ENCODE measurements around the gene IGSF9B.

IGSF9B gene

DNA sequence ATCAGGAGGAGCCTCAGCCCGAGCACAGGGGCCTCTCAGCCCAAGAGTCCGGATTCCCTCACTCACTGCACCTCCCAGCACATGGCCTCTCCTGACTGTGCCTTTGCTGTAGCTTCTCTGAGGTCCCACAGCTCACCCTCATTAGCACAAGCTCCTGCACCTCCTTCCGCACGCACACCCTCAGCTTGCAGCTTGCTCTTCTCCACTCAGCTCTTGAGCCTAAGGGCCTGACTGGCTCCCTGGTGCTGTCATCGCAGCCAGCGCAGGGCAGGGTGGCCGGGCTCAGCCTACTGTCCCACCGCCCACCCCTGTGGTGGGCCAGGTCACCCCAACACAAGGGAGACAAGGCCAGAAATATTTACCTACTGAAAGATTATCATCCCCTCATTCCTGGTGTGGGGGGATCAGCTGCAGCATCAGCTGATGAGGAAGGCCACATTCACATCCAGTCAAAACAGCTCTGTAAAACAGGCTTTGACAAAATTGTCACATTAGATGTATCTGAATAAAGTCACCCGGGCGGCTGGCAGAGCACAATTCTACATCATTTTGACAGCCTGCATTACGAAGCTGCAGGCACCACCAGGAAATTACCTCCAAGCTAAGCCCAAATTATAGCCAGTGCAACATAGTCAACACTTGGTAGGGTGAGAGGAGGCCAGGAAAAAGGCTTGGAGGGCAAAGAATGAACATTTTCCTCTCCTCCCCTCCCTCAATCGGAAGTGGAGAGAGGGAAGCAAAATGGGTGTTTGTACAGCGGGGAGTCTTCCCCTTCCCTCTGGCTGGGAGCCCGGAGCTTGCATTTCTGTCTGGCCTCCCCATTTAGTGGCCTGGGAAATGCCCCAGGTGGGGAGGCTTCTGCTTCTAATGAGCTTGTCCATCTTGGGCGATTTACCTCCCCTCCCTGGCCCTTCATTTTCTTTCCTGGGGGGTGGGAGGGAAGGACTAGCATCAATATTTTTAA is 29.5 kb upstream of the IGSF9B start:
- no peak for DNase-seq (ENCODE audit: low read depth in 2 of 3, low spot score in 1 of 3)

DNA sequence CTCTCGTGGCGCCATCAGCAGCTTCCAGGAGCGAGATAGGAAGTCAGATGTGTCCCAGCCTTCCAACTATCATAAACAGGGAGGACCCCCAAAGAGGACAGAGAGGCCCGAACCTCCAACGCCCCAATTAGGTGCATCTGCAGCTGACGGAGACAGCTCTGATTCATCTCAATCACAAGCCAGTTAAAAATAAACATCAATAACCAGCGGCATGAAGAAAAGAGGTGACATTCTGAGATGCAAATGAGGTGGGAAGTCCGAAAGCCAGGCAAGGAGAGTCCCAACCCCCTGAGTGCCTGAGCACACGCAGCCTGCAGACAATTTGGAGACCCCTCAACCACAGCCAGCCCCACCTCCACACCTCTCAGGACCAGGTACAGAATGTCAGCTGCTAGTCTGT is 28.1 kb upstream of the IGSF9B start:
- DNase-seq (ENCODE audit: low read depth in 2 of 3, low spot score in 1 of 3): no peak

DNA sequence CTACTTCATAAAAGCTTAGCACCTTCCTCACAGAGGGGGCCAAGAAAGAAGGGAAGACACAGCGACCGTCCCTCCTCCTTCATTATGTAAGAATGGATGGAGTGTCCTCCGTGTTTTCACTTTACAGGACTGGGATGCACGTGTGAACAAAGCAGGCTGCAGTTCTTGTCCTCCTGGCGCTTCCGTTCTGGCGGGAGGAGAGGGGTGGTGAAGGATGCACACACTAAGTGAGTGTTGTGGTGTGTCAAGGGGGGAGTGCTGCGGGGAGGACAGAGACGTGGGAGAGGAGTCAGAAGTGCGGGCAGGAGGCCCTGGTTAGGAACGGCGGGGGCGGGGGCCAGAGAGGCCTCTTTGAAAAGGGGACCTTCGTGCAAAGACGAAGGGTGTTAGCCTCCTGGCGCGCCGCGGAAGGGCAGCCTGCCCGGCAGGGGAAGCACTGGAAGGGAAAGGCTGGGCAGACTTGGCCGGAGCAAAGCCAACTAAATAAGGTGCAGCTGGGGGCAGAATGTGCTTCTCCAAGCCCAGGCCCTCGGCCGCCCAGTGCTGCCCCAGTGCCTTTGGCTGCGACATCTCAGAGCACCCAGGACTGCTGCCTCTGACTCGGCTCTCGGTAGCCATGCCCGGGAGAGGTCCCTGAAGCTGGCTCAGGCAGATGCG is 27.0 kb upstream of the IGSF9B start:
- no peak for DNase-seq (ENCODE audit: low read depth in 2 of 3, low spot score in 1 of 3)

DNA sequence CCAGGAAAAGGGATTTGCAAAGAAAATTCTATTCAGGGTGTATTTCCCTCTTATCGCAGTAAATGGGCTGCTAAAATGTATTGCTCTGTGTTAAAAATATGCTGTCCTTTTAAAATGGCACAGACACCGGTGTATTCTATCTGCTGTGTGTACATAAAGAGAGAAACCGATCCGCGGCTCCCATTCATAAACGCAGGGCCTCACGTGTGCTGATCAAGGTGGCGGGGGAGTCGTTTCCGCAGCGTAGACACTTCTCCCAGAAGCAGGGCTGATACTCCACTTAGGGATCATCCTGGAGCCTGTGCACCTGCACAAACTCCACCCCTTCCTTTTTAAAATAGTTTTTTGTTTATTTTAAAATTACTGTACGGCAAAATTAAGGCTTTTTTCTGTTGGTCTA is 26.1 kb upstream of the IGSF9B start:
- no peak for DNase-seq (ENCODE audit: low read depth in 2 of 3, low spot score in 1 of 3)

DNA sequence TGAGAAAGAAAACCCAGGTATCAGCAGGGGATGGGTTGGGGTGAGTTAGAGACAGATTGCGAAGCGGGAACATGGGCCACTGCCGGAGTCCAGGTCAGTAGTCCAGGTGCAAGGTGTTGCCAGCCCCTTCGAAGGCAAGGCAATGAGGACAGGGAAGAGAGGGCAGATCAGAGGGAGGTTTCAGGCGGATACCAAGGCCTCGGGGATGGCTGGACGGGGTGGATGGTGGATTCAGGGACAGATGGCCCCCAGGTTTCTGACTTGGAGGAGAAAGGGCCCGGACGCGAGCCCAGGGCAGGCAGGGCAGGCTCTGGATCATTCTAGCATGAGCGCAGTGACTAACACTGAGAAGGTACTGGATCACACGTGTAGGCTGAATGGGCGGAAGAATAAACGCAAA is 25.4 kb upstream of the IGSF9B start:
- no peak for DNase-seq (ENCODE audit: low read depth in 2 of 3, low spot score in 1 of 3)

DNA sequence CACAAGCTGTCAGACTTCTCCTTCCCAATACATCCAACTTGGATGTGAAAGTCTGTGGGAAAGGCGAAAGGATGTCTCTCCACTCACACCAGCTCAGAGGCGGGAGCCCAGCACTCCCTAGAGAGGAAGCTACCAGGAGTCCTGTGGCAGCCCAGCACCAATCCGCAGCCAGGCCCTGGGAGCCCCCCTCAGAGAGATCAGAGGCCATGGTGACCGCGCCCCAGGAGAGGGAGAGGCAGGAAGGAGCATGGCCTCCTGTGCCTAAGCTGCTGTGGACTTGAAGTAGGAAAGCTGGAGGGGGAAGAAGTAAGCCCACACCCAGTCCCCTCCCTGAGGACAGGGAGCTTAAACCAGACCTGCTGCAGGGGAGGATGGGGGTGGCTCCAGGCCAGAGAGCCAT is 24.4 kb upstream of the IGSF9B start:
- no peak for DNase-seq (ENCODE audit: low read depth in 2 of 3, low spot score in 1 of 3)

DNA sequence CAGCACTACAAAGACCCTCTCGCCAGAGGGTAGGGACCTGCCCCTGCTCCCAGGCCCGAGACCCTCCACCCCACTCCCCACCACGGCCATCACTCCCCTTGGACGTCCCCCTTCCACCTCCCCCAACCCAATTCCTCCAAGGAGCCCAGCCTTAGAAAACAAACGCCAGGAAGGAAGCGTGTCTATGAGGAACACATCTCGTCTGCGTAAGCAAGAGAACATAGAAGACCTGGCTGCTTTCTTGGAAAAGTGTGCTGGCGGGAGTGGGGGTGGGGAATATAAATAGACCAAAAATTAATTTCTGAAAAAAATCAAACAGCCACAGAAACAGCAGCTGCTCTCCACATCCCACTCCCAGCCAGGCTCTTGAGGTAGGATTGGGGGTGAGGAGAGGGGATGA is 23.9 kb upstream of the IGSF9B start:
- no peak for DNase-seq (ENCODE audit: low read depth in 2 of 3, low spot score in 1 of 3)

DNA sequence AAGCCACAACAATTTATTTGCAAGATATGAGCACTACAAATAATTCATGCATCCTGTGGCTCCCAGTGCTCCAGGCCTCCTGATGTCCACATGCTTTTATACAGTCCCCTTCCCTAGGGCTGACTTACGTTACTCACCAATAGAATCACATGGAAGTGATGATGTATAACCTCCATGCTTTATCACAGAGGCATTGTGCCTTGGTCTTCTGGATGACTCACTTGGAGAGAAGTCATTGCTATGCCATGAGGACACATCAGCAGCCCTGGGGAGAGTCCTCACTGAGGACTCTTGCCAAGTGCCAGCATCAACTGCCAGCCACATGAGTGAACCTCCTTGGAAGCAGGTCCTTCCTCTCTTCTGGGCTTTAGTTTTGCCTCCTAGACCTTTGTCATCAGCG is 22.0 kb upstream of the IGSF9B start:
- no peak for DNase-seq (ENCODE audit: low read depth in 2 of 3, low spot score in 1 of 3)

DNA sequence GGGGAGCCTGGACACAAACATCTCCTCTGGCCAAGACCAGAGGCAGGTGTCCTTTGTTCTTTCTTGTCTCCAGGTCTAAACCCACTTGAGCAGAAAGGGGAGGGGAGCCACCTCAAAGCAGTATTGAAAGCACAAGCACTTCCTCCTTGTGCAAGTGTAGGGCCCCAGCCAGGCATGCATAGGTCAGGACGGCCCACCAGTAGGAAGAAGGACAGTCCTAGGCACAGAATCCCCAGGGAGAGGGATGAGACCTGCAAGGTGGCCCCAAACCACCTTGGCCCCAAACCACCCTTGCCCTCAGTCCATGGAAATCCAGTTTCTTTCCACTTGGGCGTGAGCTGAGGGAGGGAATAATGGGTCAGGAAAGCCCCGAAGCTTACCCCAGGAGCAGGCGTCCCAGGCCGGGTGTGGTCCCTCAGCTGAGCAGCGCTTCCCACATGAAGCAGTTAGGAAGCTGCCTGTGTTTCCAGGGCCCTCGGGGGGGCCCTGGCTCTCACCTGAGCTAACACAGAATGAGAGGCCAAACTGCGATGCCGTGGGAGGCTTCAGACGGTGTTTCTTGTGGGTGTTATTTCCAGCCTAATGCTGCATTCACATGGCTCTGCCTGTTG is 20.4 kb upstream of the IGSF9B start:
- no peak for DNase-seq (ENCODE audit: low read depth in 2 of 3, low spot score in 1 of 3)

DNA sequence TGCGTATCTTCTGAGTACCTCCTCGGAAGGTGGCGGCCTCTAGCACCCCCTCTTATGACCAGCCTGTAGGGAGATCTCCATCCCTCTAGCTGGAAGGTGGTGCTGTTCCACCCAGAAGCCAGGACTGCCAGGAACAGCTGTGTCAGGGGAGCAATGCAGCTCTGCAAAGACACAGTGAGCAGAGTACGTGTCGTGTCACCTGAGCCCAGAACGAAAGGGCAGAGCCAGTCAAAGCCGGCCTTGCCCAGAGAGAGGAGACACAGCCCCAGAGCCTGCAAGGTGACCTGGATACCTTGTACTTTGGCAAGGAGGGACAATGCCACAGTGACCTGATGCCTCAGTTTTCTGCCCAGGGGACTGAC is 18.7 kb upstream of the IGSF9B start:
- DNase-seq (ENCODE audit: low read depth in 2 of 3, low spot score in 1 of 3): no peak

DNA sequence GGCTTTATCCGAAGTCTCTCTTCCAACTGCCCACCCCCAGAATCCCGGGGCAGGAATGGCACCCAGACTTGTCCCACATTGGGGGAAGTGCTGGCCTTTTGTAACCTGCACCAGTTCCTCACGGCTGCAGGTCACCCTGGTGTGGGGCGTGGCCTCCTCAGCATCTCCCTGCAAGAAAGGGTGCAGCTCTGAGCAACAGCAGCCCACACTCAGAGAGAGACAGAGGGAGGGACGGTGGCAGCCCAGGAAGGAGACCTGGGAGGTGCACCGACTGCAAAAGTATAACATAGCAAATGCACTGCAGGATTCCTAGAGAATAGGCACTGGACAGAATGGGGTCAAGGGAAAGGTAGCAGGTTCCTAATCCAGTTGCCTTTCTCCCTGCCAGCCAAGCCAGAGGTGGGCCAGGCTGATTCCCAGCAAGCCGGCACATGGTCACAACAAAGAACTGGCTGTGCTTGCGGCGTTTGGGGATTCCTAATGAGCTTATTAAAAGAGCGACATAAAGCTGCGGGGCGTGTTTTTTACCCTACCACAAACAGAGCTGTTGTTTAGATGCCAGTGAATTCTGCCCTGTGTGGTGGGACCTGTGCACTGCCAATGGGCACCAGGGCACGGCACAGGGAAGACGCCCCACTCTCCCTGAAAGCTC is 18.2 kb upstream of the IGSF9B start:
- DNase-seq (ENCODE audit: low read depth in 2 of 3, low spot score in 1 of 3): no peak

DNA sequence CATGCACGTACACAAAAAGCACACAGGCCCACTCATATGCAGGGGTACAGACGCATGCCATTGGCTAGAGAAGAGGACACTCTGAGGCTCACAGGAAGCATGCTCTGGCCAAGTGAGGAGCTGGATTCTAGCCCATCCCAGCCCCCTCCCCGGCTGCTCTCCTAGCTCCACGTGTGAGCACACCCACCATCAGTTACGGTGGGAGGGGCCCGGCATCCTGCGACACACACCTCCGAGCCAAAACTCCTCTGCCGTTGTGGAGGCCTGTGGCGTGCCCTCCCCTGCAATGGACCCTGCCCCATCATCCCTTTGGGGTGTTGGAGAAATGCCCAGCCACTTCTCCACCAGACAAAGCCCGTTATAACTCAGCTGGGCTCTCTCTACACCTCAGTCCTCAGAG is 15.1 kb upstream of the IGSF9B start:
- DNase-seq (ENCODE audit: low read depth in 2 of 3, low spot score in 1 of 3): no peak

DNA sequence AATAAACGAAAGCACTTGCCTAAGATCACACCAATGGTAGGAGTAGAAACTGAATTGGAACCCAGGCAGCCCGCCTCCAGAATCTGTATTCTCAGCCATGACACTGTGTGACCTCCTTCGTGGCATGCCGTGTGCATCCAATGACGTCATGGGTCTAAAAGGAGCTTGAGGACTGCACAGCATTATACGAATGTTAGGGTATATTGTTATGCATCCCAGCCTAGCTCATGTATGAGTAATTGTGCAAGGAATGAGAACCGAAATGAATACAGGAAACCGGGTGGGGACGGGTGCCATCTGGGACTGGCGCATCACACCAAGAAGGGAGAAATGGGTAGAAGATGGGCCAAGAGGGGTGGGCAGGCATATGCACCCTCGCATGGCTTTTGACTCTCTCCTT is 12.3 kb upstream of the IGSF9B start:
- DNase-seq (ENCODE audit: low read depth in 2 of 3, low spot score in 1 of 3): no peak

DNA sequence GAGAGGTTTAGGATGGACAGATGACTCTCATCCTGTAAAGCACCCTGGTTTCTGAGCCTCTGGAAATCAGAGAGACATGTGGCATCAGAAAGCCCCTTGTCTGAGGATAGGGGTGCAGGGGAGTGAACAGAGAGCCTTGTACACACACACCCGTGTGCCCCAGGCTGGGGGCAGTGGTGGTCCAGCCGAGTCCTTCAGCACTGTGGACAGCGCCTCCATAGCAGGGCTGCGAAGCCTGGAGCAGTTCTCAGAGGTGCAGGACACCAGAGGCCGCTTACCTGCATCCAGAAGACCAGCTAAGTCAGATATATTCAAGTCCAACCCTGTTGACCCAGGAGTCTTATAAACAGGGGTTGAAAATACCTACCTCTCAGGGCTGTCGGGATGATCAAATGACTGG is 11.5 kb upstream of the IGSF9B start:
- DNase-seq (ENCODE audit: low read depth in 2 of 3, low spot score in 1 of 3): no peak

DNA sequence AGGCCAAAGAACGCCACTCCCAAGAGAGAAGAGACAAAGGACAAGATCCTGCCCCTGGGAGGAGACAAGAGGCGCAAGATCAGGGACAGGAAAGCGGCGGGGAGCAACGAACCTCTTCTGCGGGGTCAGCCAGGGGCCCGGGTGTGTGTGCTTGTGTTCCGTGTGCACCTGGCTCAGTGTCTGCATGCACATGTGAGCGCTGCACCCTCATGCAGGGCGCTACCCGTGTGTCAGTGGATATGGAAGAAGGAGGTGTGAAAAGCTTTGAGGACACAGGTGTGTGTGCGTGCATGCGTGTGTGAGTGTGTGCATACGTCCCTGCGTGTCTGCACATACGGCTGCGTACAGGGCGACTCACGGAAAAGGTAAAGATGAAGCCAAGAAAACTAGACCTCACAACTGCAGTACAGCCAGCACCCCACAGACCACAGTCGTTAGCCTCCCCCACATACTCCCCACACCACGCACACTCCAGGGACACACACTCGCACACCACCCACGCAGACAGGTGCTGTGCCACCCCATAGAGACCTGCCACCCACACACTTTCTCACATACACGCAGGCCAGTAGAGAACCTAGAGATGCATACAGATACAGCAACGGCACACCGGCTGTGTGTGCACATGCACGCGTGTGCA is 11.0 kb upstream of the IGSF9B start:
- DNase-seq (ENCODE audit: low read depth in 2 of 3, low spot score in 1 of 3): no peak

DNA sequence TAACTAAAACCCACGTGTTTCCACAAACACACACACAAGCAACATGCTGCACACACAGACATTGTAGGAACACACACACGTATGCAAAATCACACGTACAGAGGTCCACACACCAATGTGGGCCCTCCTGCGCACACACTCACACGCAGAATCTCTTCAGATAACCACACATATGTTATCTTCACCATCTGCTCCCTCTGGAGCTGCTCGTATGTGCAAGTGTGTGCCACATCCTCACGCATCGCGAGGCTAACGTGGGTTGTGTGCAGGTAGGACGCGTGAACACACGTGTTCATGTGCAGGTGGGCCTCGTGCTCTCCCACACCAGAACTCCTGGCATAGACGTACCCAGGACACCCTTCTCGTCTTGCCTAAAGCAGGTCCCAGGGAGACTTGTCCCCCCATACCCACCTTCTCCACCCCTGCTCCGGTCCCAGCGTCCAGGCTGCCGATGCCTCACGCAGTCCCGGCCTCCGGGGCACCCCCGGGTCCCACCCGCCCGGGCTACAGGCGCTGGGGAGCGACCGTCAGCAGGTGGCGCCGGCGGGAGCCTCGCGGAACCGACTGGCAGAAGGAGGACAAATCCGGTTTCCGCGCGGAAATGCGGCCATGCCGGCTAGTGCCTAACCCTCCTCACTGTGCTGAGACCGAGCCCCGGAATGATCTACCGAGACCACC is 10.3 kb upstream of the IGSF9B start:
- DNase-seq (ENCODE audit: low read depth in 2 of 3, low spot score in 1 of 3): peak; percentile 38 to 65 (median 61)

DNA sequence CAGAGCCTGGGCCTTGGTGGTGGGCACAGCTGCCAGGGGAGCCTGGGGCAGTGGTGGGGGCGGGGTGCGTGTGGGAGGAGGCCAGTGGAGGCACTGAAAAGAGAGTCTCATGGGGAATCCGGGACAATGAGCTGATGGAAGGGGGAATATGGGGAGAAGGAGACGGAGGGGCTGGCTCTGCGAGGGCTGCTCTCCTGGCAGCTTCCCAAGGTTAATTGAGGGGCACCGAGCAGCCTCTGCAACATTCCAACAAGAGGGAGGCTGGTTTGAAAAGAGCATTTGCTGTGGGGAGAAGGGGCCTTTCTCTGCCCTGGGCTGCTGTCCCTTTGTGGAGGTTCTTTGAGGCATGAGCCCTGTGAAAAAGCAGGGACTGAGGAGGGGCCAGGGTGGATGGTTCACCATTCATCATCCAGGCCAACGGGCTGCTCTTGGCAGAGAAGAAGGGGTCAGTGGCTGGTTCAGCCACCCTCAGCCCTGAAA is 9.4 kb upstream of the IGSF9B start:
- DNase-seq (ENCODE audit: low read depth in 2 of 3, low spot score in 1 of 3): no peak

DNA sequence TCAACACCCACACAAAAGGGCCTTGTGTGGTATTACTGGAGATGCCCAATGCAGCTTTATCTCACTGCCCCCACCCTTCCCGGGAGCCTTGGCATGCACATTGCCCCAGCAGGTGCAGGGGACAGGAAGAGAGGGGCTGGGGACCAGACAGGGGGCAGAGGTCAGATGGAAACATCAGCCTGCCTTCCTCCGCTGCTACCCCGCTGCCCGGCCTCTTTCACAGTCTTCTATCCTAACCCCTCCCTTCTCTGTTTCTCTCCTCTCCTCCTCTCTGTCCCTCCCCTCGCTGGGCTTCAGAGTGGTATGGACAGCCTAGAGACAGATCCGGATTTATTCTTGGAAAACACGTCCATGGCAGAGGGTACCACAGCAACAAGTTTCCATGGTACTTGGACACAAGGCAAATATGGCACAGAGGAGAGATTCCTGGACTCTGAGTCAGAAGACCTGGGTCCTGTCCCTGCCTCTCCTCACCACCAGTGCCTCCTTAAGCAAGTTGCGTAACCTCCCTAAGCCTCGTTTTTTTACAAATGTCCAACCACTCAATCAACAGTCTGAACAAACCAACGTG is 8.3 kb upstream of the IGSF9B start:
- no peak for DNase-seq (ENCODE audit: low read depth in 2 of 3, low spot score in 1 of 3)

DNA sequence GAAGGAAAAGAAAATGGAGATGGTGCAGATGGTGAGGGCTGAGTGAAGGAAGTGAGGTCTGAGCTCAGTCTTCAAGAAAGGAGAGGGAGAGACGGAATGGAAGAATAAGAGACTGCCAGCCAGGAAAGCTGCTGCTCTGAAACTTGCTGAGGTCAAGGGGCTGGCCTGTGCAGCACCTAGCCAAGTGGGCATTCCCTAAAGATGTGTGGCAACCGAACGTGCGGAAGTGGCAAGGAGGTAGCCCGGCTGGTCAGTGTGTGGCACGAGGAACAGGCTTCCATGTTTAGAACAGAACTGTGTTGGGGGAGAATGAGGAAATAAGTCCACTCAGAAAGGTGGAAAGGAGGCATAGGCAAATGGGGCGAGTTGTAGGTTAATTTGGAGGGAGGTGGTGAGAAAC is 7.6 kb upstream of the IGSF9B start:
- DNase-seq (ENCODE audit: low read depth in 2 of 3, low spot score in 1 of 3): no peak

DNA sequence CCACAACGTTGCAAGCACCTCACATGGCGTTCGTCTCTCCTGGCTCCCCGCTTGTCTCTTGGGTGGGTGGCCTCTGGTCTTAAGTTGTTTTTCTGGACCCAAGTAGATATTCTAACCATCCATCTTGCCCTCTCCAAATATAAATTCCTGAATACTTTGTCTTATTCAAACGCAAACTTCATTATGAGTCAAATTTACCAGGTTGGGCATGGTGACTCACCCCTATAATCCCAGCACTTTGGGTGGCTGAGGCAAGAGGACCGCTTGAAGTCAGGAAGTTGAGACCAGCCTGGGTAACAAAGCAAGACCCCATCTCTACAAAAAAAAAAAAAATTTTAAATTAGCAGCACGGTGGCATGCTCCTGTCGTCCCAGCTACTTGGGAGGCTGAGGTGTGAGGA is 5.1 kb upstream of the IGSF9B start:
- no peak for DNase-seq (ENCODE audit: low read depth in 2 of 3, low spot score in 1 of 3)
